HL-60 (cell line): ENCODE data around the gene PTPRD.

Experiments used
- DNase-seq, 2 experiments: peaks; one replicate each; pipeline ENCODE4 v3.0.0-alpha.2; 2010 to 2020; ENCODE audit warnings: low read depth in 1 of 2, low spot score in 1 of 2
- H3K27ac ChIP-seq: fragments of 250-450 bp; sonication (Bioruptor Pico); replicated peaks from 2 replicates; pipeline ENCODE4 v1.5.1; 2020; ENCODE audit warnings: mild to moderate bottlenecking, moderate library complexity
- H3K27me3 ChIP-seq: fragments of 250-450 bp; sonication (Bioruptor Pico); 2 replicates; pipeline ENCODE4 v1.5.1; 2021; ENCODE audit warnings: mild to moderate bottlenecking, moderate library complexity; ENCODE audit not compliant: insufficient read depth, poor library complexity, severe bottlenecking
- H3K4me3 ChIP-seq: replicated peaks from 2 replicates; pipeline ENCODE4 v1.5.1; 2011; ENCODE audit warnings: mild to moderate bottlenecking, control low read depth, low read length; ENCODE audit not compliant: insufficient read depth
- CTCF ChIP-seq: IDR thresholded peaks from one replicate; pipeline ENCODE4 v1.5.1; 2011; ENCODE audit warnings: low read length, control low read depth, inconsistent platforms; ENCODE audit not compliant: insufficient read depth
- GABPA ChIP-seq: IDR thresholded peaks from 2 replicates; pipeline ENCODE4 v1.6.1; 2012; ENCODE audit warnings: low read depth
- POLR2AphosphoS5 ChIP-seq: IDR thresholded peaks from 2 replicates; pipeline ENCODE4 v1.6.1; 2012; ENCODE audit warnings: low read depth
- REST ChIP-seq: IDR thresholded peaks from 2 replicates; pipeline ENCODE4 v1.6.1; 2012; ENCODE audit warnings: low read depth; ENCODE audit not compliant: insufficient replicate concordance
- SPI1 ChIP-seq: IDR thresholded peaks from 2 replicates; pipeline ENCODE4 v1.6.1; 2012; ENCODE audit warnings: low read depth, mild to moderate bottlenecking, borderline replicate concordance

Gene PTPRD

DNA sequence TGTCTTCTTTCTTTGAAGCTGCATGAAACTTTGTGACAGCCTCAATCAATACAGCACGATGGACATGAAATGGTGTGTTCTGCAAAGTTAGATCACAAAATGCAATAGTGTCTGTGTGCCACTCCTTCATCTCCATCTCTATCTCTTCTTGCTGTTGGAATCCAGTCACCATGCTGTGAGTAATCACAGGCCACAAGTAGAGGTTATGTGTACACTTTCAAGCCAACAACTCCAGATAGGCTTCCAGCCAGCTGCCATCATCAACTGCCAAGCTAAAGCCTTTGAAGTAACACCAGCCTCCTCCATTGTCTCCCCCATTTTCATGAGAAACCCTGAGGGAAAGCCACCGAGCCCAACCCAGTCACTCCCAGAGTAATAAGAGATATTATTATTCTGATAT, 360.6 kb downstream of the PTPRD start:
- TF ChIP-seq SPI1 = no peak
- TF ChIP-seq GABPA = no peak
- H3K4me3 ChIP-seq = no peak overlapping the region
- no peak for DNase-seq
- no peaks in the 10 kb centered on the region for H3K27me3 ChIP-seq
- no peak overlapping the region for H3K27ac ChIP-seq

DNA sequence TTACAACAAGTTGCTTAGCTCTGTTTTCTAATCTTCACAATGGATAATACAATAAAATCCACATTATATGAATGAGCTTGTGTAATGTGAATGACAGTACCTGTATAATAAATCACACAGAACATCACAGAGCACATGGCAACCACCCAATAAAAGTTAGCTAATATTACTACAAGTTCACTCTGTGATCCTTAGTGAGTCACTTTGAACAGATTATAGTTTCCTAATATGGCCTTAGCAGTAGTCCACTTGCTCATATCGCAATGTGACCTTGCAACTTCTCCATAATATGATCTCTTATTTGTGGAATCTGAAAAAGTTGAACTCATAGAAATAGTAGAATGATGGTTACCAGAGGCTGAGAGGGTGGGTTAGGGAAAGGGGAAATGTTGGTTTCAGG, 361.3 kb downstream of the PTPRD start:
- no peak for TF ChIP-seq SPI1
- no peak for TF ChIP-seq GABPA
- no peak for TF ChIP-seq CTCF
- no peak for TF ChIP-seq REST
- no peak for TF ChIP-seq POLR2AphosphoS5
- DNase-seq = no peak
- H3K27me3 ChIP-seq = no peaks in the 10 kb centered on the region
- no peak overlapping the region for H3K27ac ChIP-seq
- no peak overlapping the region for H3K4me3 ChIP-seq

GRCh38 chr9:10250219-10250618, 362.6 kb downstream of the PTPRD start:
- no peak overlapping the region for H3K4me3 ChIP-seq
- H3K27me3 ChIP-seq = no peaks in the 10 kb centered on the region
- no peak for DNase-seq
- TF ChIP-seq REST = no peak
- TF ChIP-seq GABPA = no peak
- no peak for TF ChIP-seq SPI1
- no peak for TF ChIP-seq POLR2AphosphoS5
- TF ChIP-seq CTCF = no peak
- no peak overlapping the region for H3K27ac ChIP-seq

- Histone ChIP-seq H3K27ac (no peak overlapping the region), H3K4me3 (no peak overlapping the region), H3K27me3 (no peaks in the 10 kb centered on the region)
- DNase-seq = no peak
- no peak for TF ChIP-seq SPI1
- TF ChIP-seq GABPA = no peak
- TF ChIP-seq REST = no peak
- TF ChIP-seq CTCF = no peak
- TF ChIP-seq POLR2AphosphoS5 = no peak
Observed at GRCh38 chr9:10248890-10249289, 363.9 kb downstream of the PTPRD start.
